SH-SY5Y (cell line): ENCODE results near the gene MACF1.

Source experiments
- GATA2 ChIP-seq: IDR thresholded peaks from 2 replicates; pipeline ENCODE4 v1.6.1; 2011; ENCODE audit warnings: mild to moderate bottlenecking, low read depth, low read length
- GATA3 ChIP-seq: IDR thresholded peaks from 2 replicates; pipeline ENCODE4 v1.6.1; 2011; ENCODE audit warnings: low read depth, mild to moderate bottlenecking, low read length, moderate library complexity

- TF ChIP-seq GATA2 (no peak), GATA3 (no peak)
Measured at GRCh38 chr1:39326836-39327235, 122.3 kb downstream of the MACF1 start.
